A549 (cell line): Measurements from ENCODE around the gene UPK1A.

Experiments used
- ATOH8 ChIP-seq: fragments of 250-450 bp; sonication (Bioruptor Pico); IDR thresholded peaks from 2 replicates; pipeline ENCODE4 v1.5.0; 2020; ENCODE audit warnings: low read depth, mild to moderate bottlenecking, moderate library complexity
- CEBPB ChIP-seq, 2 experiments: fragments of >200 bp in 1 of 2; sonication (Bioruptor Twin) in 1 of 2; formaldehyde crosslinking in 1 of 2; IDR thresholded peaks; 2 replicates each; pipeline ENCODE4 v1.6.1; 2012 to 2016
- CTCF ChIP-seq: fragments of >200 bp; sonication (Bioruptor Twin); formaldehyde crosslinking; IDR thresholded peaks from 3 replicates; pipeline ENCODE4 v1.5.1; 2016
- EP300 ChIP-seq, 2 experiments: fragments of >200 bp; sonication (Bioruptor Twin); formaldehyde crosslinking; IDR thresholded peaks; 2 replicates in 1 of 2; 3 replicates in 1 of 2; pipeline ENCODE4 v1.6.1; 2016 to 2017
- HES2 ChIP-seq: fragments of >200 bp; sonication (Bioruptor Twin); formaldehyde crosslinking; IDR thresholded peaks from 2 replicates; pipeline ENCODE4 v1.6.1; 2016
- MAX ChIP-seq: IDR thresholded peaks from 2 replicates; pipeline ENCODE4 v1.6.1; 2012
- MAZ ChIP-seq: fragments of 150-350 bp; IDR thresholded peaks from 2 replicates; pipeline ENCODE4 v1.6.1; 2014; ENCODE audit warnings: antibody characterized with exemption, low read depth, low read length, borderline replicate concordance
- NFE2L2 ChIP-seq: fragments of 150-350 bp; conservative IDR thresholded peaks from 2 replicates; pipeline ENCODE4 v1.6.1; 2014; ENCODE audit warnings: low read length
- PBX3 ChIP-seq: IDR thresholded peaks from 2 replicates; pipeline ENCODE4 v1.6.1; 2012
- PHF8 ChIP-seq: fragments of 200-600 bp; sonication (generic); IDR thresholded peaks from 2 replicates; pipeline ENCODE4 v1.6.1; 2016; ENCODE audit warnings: low read depth, mild to moderate bottlenecking, antibody characterized with exemption, moderate library complexity, borderline replicate concordance
- POLR2A ChIP-seq: IDR thresholded peaks from 2 replicates; pipeline ENCODE4 v1.6.1; 2012; ENCODE audit warnings: mild to moderate bottlenecking, low read length
- REST ChIP-seq: fragments of 200-600 bp; sonication (generic); IDR thresholded peaks from 2 replicates; pipeline ENCODE4 v1.6.1; 2016; ENCODE audit warnings: antibody characterized with exemption, mild to moderate bottlenecking, moderate library complexity
- SREBF2 ChIP-seq: fragments of 450-650 bp; IDR thresholded peaks from 2 replicates; pipeline ENCODE4 v1.6.1; 2014; ENCODE audit warnings: mild to moderate bottlenecking, moderate library complexity

- no peak for TF ChIP-seq PHF8
- TF ChIP-seq EP300 (IDR thresholded peaks at IDR 0.05): no peak
- no peak for TF ChIP-seq CTCF
- TF ChIP-seq CEBPB (IDR thresholded peaks at IDR 0.05): no peak
- TF ChIP-seq POLR2A: no peak
- TF ChIP-seq ATOH8 (CRISPR knock-in tag): no peak
- TF ChIP-seq PBX3: no peak
- no peak for TF ChIP-seq MAZ
- no peak for TF ChIP-seq REST
- TF ChIP-seq SREBF2: no peak
- TF ChIP-seq HES2: no peak
- TF ChIP-seq MAX: no peak
- TF ChIP-seq NFE2L2: no peak
Observed at GRCh38 chr19:35725216-35725861, 59.0 kb downstream of the UPK1A start.
